ENCODE measurements around the gene RRAS.

The RRAS gene

GRCh38 chr19:49646586-49646985 is 6.6 kb upstream of the RRAS start:
- no peak for TF ChIP-seq CTCF (IDR thresholded peaks at IDR 0.05)

- no peak for TF ChIP-seq CTCF (IDR thresholded peaks at IDR 0.05)
Observed at GRCh38 chr19:49645995-49646394, 6.1 kb upstream of the RRAS start.

GRCh38 chr19:49645592-49645991 is 5.6 kb upstream of the RRAS start:
- TF ChIP-seq CTCF (IDR thresholded peaks at IDR 0.05): no peak

GRCh38 chr19:49643466-49643865 is 3.5 kb upstream of the RRAS start:
- TF ChIP-seq CTCF (IDR thresholded peaks at IDR 0.05): no peak

- TF ChIP-seq CTCF (IDR thresholded peaks at IDR 0.05): no peak
Observed at GRCh38 chr19:49642492-49643035, 2.6 kb upstream of the RRAS start.

GRCh38 chr19:49641688-49642491 is 1.9 kb upstream of the RRAS start, which contains the start of gene SCAF1:
SCAF1 (plus strand) TSS chr19:49642209; CDS start chr19:49645027, 2,818 bp downstream.
- TF ChIP-seq CTCF (IDR thresholded peaks at IDR 0.05): no peak

GRCh38 chr19:49639401-49640112 is 386 bp downstream of the RRAS start:
- no peak for TF ChIP-seq CTCF (IDR thresholded peaks at IDR 0.05)
